Stimulated activated naive CD4-positive, alpha-beta T cell treated with Interleukin-2 at 50 U/mL for 16 hours (primary cell): ENCODE data around the gene RNF167.

Experiments used
- DNase-seq: peaks from one replicate; lab custom pipeline; 2025; lab: John Stamatoyannopoulos, UW

RNF167 gene

GRCh38 chr17:4978726-4979125, 38.7 kb downstream of the RNF167 start:
- no peak for DNase-seq

- no peak for DNase-seq
These were observed 40.7 kb downstream of the RNF167 start for GRCh38 chr17:4980644-4981216.

GRCh38 chr17:4982305-4982704, 42.2 kb downstream of the RNF167 start:
- DNase-seq: no peak

GRCh38 chr17:4986403-4986802, 46.3 kb downstream of the RNF167 start:
- no peak for DNase-seq

GRCh38 chr17:4986951-4987766, 47.1 kb downstream of the RNF167 start, which contains the start of gene CAMTA2:
Gene CAMTA2, minus strand, starts transcription at chr17:4987675. Its CDS starts 1,453 bp downstream, at chr17:4986222.
- peak; percentile 89 for DNase-seq

- DNase-seq: no peak
These were observed 47.9 kb downstream of the RNF167 start for GRCh38 chr17:4987767-4988567.

- no peak for DNase-seq
These were observed 54.1 kb downstream of the RNF167 start for GRCh38 chr17:4994081-4994595.
